Activated CD8-positive, alpha-beta memory T cell treated with anti-CD3 and anti-CD28 coated beads, Interleukin-2, amount 50 U/mL, for 24 hours (primary cell): ENCODE data around the gene ATF7IP2.
"Not testable (repeated sequence)": the region's sequence is repeated elsewhere in the genome, so short reads cannot be mapped to it uniquely, and the experiment has no call there.

Experiments used
- DNase-seq: peaks from one replicate; pipeline ENCODE4 v3.0.0-alpha.2; 2020; ENCODE audit errors: extremely low read depth

ATF7IP2 gene

DNA sequence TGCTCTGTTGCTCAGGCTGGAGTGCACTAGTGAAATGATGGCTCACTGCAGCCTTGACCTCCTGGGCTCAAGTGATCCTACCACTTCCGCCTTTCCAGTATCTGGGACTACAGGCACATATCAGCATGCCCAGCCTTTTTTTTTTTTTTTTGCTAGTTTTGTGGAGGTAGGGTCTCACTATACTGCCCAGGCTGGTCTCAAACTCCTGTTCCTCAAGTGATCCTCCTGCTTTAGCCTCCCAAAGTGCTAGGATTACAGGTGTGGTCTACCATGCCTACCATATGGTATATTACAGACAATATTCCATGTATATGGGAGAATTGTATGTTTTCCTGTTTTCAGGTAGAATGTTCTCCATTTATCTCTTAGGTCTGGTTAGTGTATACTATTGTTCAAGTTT, 12.3 kb upstream of the ATF7IP2 start:
- no peak for DNase-seq

- no peak for DNase-seq
These were observed 9.6 kb upstream of the ATF7IP2 start for GRCh38 chr16:10376229-10376628.

DNA sequence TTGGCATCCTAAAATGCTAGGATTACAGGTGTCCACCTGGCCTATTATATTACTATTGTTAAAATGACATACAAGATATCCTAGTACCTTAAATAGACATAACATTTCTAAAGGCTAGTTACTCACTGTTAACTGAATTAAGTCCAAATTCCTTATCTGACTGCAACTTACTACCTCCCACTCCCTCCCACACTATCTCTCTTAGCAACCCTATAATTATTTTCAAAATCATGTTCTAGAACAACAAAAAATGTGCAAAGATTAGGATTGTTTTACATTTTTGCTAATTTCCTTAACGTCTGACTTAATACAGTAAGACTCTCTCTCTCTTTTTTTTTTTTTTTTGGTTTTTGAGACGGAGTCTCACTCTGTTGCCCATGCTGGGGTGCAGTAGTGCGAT, 2.2 kb upstream of the ATF7IP2 start:
- DNase-seq: no peak

- DNase-seq: no peak
These were observed 748 bp downstream of the ATF7IP2 start for GRCh38 chr16:10386517-10387100.

- DNase-seq: no peak
These were observed 1.3 kb downstream of the ATF7IP2 start for GRCh38 chr16:10387188-10387617.

- DNase-seq: no peak
These were observed 3.1 kb downstream of the ATF7IP2 start for GRCh38 chr16:10388988-10389387.

DNA sequence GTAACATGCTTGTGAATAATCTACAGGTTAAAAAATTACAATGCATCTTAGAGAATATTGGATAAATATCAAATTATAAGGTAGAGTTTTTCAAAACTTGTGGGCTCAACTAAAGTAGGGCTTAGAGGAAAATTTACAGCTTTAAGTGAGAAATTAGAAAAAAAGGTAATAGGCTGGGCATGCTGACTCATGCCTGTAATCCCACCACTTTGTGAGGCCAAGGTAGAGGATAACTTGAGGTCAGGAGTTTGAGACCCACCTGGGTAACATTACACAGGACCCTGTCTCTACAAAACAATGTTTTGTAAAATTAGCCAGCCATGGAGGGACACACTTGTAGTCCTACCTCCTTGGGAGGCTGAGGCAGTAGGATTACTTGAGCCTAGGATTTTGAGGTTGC, 4.5 kb downstream of the ATF7IP2 start:
- no peak for DNase-seq

DNA sequence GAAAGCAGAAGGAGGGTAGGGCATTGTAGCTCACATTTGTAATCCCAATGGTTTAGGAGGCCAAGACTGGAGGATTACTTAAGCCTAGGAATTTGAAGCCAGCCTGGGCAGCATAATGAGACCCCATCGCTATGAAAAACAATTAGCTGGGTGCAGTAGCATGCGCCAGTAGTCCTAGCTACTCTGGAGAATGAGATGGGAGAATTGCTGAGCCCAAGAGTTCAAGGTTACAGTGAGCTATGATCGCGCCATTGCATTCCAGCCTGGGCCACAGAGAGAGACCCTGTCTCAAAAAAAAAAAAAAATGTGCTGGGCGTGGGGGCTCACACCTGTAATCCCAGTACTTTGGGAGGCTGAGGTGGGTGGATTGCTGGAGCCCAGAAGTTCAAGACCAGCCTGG, 5.0 kb downstream of the ATF7IP2 start:
- no peak for DNase-seq

DNA sequence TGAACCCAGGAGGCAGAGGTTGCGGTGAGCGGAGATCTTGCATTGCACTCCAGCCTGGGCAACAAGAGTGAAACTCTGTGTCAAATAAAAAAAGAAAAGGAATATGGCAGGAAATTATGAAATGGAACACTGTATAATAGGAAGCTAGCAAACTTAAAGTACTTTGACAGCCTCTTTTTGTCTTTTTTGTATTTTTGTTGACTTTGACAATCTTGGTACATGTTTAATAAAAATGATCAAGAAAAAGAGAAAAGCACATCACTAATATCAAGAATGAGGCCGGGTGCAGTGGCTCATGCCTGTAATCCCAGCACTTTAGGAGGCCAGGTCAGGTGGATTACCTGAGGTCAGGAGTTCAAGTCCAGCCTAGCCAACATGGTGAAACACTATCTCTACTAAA, 5.5 kb downstream of the ATF7IP2 start:
- no peak for DNase-seq

- DNase-seq: no peak
These were observed 17.1 kb downstream of the ATF7IP2 start for GRCh38 chr16:10402975-10403374.

DNA sequence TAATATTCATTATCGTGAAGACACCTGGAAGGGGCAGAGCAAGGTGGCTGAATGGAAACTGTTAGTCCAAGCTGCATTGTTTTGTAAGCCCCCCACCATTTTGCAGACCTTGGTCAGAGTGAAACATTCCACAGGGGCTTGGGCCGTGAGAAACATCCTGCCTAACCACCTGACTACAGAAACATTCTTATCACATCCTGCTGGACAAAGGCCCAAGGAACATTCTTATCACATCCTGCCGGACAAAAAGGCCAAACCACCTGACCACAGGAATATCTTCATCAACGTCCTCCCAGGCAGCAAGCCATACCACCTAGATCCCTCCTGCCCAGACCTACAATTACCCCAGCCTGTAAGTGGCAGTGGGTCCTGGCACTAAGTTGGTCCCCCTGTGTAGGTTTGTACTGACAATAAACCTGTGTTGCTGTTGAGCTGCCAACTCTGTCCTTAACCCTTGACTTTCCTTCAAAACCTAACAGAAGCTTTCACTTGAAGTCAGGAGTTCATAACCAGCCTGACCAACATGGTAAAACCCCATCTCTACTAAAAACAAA, 19.6 kb downstream of the ATF7IP2 start:
- no peak for DNase-seq

GRCh38 chr16:10408824-10409381, 23.0 kb downstream of the ATF7IP2 start:
- DNase-seq: no peak

DNA sequence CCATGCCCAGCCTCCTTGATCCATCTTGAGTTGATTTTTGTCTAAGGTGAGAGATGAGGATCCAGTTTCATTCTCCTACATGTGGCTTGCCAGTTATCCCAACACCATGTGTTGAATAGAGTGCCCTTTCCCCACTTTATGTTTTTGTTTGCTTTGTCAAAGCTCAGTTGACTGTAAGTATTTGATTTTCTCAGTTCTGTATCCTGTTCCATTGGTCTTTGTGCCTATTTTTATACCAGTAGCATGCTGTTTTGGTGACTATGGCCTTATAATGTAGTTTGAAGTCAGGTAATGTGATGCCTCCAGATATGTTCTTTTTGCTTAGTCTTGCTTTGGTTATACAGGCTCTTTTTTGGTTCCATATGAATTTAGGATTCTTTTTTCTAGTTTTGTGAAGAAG, 23.9 kb downstream of the ATF7IP2 start:
- DNase-seq: not testable (repeated sequence)

DNA sequence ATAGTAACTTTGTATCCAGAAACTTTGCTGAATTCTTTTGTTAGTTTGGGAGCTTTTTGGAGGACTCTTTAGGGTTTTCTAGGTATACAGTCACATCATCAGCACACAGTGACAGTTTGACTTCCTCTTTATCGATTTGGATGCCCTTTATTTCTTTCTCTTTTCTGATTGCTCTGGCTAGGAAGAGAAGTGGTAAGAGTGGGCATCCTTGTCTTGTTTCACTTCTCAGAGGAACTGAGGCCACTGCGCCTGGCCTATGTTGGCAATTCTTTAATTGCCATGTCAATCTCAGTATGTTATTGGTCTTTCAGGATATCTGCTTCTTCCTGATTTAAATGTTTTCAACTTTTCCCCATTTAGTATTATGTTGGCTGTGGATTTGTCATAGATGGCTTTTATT, 24.6 kb downstream of the ATF7IP2 start:
- no peak for DNase-seq

DNA sequence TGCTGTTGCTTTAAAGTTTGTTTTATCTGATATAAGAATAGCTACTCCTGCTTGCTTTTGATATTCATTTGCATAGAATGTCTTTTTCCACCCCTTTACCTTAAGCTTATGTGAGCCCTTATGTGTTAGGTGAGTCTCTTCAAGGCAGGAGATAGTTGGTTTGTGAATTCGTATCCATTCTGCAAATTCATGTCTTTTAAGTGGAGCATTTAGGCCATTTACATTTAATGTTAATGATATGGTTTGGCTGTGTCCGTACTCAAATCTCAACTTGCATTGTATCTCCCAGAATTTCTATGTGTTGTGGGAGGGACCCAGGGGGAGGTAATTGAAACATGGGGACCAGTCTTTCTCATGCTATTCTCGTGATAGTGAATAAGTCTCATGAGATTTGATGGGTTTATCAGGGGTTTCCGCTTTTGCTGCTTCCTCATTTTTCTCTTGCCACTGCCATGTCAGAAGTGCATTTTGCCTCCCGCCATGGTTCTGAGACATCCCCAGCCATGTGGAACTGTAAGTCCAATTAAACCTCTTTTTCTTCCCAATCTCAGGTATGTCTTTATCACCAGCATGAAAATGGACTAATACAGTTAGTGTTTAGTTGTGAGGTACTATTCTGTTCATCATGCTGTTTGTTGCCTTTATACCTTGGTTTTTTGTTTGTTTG, 27.2 kb downstream of the ATF7IP2 start:
- no peak for DNase-seq

- not testable (repeated sequence) for DNase-seq
These were observed 32.3 kb downstream of the ATF7IP2 start for GRCh38 chr16:10418204-10418603.

GRCh38 chr16:10419701-10420100, 33.8 kb downstream of the ATF7IP2 start:
- DNase-seq: no peak

GRCh38 chr16:10421596-10421995, 35.7 kb downstream of the ATF7IP2 start:
- no peak for DNase-seq

DNA sequence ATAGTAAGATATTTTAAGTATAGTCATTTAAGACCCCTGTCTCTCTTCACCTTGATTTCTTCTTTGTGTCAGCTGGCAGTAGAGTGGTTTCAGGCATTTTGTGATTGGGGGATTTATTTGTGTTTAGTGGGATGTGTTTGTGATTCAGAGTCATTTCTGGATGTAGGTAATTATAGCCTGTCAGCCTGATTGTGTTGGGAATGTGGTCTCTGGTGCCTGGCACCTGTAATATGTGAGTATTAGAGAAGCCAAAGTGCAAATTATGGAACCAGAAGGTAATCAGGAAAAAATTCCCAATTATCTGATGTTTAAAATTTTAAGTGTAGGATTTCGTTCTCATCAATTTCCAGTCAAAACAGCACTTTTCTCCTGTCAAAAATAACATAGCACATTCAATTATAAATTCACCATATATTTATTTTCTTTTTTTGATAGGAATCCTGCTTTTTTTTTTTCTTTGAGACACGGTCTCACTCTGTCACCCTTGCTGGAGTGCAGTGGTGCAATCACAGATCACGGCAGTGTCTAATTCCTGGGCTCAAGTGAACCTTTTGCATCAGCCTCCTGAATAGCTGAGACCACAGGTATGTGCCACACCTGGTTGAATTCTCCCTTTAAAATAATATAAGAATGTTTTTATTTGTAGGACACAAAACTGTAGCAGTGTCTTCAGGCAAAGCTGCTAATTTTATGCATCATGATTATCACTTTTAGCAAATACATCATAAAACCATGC, 42.7 kb downstream of the ATF7IP2 start:
- no peak for DNase-seq

- DNase-seq: not testable (repeated sequence)
These were observed 43.6 kb downstream of the ATF7IP2 start for GRCh38 chr16:10429299-10429969.

DNA sequence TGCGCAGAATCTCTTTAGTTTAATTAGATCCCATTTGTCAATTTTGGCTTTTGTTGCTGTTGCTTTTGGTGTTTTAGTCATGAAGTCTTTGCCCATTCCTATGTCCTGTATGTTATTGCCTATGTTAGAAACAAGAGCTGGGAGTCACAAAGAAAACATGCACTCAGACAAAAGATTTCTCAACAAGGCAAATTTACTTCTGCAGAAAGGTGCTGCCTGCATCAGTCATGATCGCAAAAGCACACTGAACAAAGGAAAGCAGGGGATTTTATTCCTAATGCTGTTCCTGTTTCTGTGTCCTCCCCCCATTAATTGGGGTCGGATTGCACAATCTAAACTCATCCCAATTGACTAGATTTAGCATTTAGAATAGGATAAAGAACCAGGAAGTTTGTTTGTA, 55.9 kb downstream of the ATF7IP2 start:
- DNase-seq: no peak

DNA sequence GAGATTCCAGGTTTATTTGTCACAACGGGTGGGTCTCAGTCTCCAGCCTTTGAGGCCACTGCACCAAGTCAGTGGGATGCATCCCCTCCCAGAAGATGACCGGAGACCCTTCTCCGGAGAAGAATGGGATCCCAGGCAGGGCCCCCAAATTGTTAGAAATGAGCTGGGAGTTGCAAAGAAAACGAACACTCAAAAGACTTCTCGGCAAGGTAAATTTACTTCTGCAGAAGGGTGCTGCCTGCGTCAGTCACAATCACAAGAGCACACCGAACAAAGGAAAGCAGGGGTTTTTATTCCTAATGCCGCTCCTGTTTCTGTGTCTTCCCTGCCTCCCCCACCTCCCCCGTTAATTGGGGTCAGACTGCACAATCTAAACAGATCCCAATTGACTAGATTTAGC, 61.4 kb downstream of the ATF7IP2 start:
- DNase-seq: no peak
